ENCODE data around the gene ZCCHC14.

DNA sequence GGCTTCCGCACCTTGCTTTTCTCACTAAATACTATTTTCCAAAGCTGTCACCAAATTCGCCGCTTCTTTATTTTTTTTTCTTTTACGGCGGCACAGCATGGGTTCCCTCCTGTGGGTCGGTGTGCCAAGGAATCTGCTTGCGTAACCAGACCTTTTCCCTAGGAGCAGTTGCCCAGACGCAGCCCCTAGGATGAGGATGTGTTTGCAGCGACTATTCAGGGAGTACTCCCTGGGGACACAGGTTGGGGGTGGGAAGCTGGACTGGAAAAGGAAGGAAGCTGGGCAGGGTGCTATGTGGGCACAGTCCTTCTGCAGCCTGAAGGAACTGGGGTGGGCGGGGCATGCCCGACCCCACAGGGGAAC lies 49.0 kb upstream of the ZCCHC14 start:
- TF ChIP-seq, protein P1, sequence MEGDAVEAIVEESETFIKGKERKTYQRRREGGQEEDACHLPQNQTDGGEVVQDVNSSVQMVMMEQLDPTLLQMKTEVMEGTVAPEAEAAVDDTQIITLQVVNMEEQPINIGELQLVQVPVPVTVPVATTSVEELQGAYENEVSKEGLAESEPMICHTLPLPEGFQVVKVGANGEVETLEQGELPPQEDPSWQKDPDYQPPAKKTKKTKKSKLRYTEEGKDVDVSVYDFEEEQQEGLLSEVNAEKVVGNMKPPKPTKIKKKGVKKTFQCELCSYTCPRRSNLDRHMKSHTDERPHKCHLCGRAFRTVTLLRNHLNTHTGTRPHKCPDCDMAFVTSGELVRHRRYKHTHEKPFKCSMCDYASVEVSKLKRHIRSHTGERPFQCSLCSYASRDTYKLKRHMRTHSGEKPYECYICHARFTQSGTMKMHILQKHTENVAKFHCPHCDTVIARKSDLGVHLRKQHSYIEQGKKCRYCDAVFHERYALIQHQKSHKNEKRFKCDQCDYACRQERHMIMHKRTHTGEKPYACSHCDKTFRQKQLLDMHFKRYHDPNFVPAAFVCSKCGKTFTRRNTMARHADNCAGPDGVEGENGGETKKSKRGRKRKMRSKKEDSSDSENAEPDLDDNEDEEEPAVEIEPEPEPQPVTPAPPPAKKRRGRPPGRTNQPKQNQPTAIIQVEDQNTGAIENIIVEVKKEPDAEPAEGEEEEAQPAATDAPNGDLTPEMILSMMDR (IDR thresholded peaks at IDR 0.05) = no peak
- no peak for TF ChIP-seq MAFK (IDR thresholded peaks at IDR 0.05; ENCODE audit: partially characterized antibody)
- TF ChIP-seq TP53 (CRISPR knock-in tag; IDR thresholded peaks at IDR 0.05) = no peak
- TF ChIP-seq CHD2 (IDR thresholded peaks at IDR 0.05; ENCODE audit: low read length, partially characterized antibody) = no peak
- no peak for TF ChIP-seq POLR2A (IDR thresholded peaks at IDR 0.05; ENCODE audit: low read length)
- no peak for TF ChIP-seq FOSL2 (IDR thresholded peaks at IDR 0.05)
- TF ChIP-seq FOSL2 (CRISPR knock-in tag; IDR thresholded peaks at IDR 0.05) = no peak
- no peak for TF ChIP-seq CEBPB (IDR thresholded peaks at IDR 0.05)
- TF ChIP-seq, protein P2, sequence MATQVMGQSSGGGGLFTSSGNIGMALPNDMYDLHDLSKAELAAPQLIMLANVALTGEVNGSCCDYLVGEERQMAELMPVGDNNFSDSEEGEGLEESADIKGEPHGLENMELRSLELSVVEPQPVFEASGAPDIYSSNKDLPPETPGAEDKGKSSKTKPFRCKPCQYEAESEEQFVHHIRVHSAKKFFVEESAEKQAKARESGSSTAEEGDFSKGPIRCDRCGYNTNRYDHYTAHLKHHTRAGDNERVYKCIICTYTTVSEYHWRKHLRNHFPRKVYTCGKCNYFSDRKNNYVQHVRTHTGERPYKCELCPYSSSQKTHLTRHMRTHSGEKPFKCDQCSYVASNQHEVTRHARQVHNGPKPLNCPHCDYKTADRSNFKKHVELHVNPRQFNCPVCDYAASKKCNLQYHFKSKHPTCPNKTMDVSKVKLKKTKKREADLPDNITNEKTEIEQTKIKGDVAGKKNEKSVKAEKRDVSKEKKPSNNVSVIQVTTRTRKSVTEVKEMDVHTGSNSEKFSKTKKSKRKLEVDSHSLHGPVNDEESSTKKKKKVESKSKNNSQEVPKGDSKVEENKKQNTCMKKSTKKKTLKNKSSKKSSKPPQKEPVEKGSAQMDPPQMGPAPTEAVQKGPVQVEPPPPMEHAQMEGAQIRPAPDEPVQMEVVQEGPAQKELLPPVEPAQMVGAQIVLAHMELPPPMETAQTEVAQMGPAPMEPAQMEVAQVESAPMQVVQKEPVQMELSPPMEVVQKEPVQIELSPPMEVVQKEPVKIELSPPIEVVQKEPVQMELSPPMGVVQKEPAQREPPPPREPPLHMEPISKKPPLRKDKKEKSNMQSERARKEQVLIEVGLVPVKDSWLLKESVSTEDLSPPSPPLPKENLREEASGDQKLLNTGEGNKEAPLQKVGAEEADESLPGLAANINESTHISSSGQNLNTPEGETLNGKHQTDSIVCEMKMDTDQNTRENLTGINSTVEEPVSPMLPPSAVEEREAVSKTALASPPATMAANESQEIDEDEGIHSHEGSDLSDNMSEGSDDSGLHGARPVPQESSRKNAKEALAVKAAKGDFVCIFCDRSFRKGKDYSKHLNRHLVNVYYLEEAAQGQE (IDR thresholded peaks at IDR 0.05) = no peak
- no peak for TF ChIP-seq JUNB (IDR thresholded peaks at IDR 0.05)

All from A549 (cell line).